Amniotic epithelial cell (primary cell): Measurements from ENCODE around the gene HLA-DOA.
A peak's percentile ranks its signal among the peaks of the same experiment; 100 is the strongest.

Source experiments
- DNase-seq: peaks from one replicate; pipeline ENCODE4 v3.0.0-alpha.2; 2010; ENCODE audit warnings: low read depth

HLA-DOA gene

GRCh38 chr6:33017018-33017417 lies 7.6 kb upstream of the HLA-DOA start:
- DNase-seq, result no peak

GRCh38 chr6:33015798-33016197 lies 6.4 kb upstream of the HLA-DOA start:
- no peak for DNase-seq

GRCh38 chr6:33014841-33015634 lies 5.6 kb upstream of the HLA-DOA start:
- DNase-seq, result peak; percentile 81

- DNase-seq, result no peak
Measured at GRCh38 chr6:33013608-33014007, 4.2 kb upstream of the HLA-DOA start.

GRCh38 chr6:33010356-33010755 lies 965 bp upstream of the HLA-DOA start:
- no peak for DNase-seq

- no peak for DNase-seq
Measured at GRCh38 chr6:33007831-33008400, 1.5 kb downstream of the HLA-DOA start.

- DNase-seq, result no peak
Measured at GRCh38 chr6:33004940-33005339, 4.5 kb downstream of the HLA-DOA start.

GRCh38 chr6:33001685-33002084 lies 7.7 kb downstream of the HLA-DOA start:
- no peak for DNase-seq

- DNase-seq, result no peak
Measured at GRCh38 chr6:33000055-33000454, 9.3 kb downstream of the HLA-DOA start.

- DNase-seq, result no peak
Measured at GRCh38 chr6:32995448-32995847, 13.9 kb downstream of the HLA-DOA start.

GRCh38 chr6:32993363-32993973 lies 15.9 kb downstream of the HLA-DOA start:
- no peak for DNase-seq

- DNase-seq, result no peak
Measured at GRCh38 chr6:32991972-32992371, 17.4 kb downstream of the HLA-DOA start.

- DNase-seq, result no peak
Measured at GRCh38 chr6:32989368-32989767, 20.0 kb downstream of the HLA-DOA start.

- DNase-seq, result peak; percentile 73
Measured at GRCh38 chr6:32984622-32985389, 24.6 kb downstream of the HLA-DOA start.

- DNase-seq, result no peak
Measured at GRCh38 chr6:32983964-32984621, 25.3 kb downstream of the HLA-DOA start.

- DNase-seq, result no peak
Measured at GRCh38 chr6:32983493-32983848, 25.9 kb downstream of the HLA-DOA start.

- DNase-seq, result no peak
Measured at GRCh38 chr6:32982702-32983492, 26.5 kb downstream of the HLA-DOA start.

GRCh38 chr6:32982084-32982701 lies 27.2 kb downstream of the HLA-DOA start:
- no peak for DNase-seq

- no peak for DNase-seq
Measured at GRCh38 chr6:32980488-32981038, 28.8 kb downstream of the HLA-DOA start.

- DNase-seq, result no peak
Measured at GRCh38 chr6:32979720-32980487, 29.5 kb downstream of the HLA-DOA start.
